T-helper 9 cell (primary cell): ENCODE data around the gene STK10.
"Not testable (repeated sequence)": the region's sequence is repeated elsewhere in the genome, so short reads cannot be mapped to it uniquely, and the experiment has no call there.

Experiments
- DNase-seq: peaks from one replicate; pipeline ENCODE4 v3.0.0-alpha.2; 2020

STK10 gene

DNA sequence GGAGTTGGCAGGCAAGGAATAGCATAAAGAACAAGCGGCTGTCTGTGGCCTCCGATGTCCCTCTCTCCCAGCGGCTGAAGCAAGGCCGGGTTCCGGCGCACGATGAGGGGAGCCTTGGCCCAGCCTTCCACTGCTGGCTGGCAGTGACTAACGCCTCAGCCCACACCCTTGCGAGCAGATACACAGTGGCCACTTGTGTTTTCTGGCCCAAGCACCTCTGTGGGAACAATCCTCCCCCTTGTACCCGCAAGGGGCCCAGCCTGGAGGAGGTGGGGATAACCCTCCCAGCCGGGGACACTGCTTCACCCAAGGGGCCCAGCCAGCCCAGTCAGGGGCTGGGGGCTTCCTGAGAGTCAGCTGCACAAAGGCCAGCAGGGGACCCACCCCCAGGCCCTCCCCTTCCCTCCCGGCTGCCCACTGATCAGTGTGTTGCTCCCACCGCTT is 23.2 kb downstream of the STK10 start:
- no peak for DNase-seq

DNA sequence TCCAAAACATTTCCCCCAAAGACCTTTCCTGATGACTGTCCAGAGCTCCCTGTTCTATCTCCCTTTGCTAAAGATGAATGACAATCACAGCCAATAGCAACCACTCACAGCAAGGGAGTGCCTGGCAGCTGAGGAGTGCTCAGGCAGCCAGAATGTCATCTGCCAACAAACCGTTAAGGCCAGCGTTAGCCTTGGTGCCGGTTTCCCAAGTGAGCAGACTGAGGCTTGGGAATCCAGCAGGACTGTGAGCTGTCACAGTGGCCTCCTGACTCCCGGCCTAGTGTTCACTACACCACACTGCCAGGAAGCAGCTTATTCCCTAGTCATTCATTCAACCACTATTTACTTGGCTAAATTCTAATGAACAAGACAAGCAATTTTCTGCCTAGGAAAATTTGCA is 24.7 kb downstream of the STK10 start:
- DNase-seq: no peak

DNA sequence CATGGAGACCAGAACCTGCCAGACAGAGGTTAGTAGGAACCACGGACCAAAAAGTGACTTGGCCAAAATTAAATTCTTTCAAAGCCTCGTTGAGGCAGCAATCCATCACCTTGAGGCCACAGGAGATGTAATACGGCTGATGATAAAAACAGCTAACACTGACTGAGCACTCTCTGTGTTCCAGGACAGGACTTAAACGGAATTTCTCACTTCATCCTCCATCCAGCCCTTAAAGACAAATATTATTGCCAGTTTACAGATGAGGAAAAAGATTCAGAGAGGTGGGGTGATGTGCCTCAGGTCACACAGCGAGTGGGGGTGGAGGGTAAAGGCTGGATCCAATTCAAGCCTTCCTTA is 25.1 kb downstream of the STK10 start:
- DNase-seq: no peak

DNA sequence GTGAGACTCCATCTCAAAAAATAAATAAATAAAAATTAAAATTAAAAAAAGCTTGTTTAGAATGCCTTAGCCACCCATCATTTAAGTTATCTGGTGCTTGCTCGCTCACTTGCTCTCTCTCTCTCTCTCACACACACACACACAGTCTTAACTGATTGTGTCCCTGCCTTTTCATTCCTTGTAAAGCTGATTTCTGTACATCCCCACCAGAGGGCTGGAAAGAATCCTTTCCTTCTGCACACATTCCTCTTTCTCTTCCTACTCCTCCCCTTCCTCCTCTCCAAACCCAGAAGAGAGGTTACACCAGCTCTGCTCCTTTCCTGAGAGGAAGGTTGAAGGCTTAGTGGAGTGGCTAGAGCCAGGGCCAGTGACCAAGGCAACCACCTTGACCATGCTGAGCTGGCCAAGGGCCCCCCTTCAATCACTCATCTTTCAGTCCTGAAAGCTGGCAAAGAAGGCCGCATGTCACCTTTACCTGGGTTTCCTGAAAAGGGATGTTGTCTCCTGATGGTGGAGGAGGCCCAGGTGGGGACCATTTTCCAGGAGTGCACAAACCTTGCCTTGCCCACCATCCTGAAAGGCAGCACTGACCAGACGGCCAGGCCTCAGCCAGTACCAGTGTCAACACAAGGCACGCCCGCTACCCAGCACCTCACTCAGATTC is 25.6 kb downstream of the STK10 start:
- DNase-seq: no peak

DNA sequence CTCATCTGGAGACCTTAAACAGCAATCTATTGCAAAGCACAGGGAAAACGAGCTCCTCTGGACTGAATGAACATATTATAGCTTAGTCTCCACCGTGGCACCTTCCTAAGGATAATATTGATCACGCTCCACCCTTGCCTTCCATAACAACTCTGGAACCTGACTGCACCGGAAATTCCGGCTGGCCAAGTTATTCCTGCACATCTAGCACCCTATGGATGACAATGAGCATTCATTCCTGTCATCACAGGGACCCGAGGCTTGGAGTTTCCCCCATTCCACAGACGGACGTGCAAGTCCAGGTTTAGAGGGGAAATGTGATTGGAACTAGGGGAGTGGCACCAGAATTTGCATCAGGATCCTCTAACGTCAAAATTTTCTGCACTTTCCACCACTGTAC is 27.5 kb downstream of the STK10 start:
- DNase-seq: no peak

DNA sequence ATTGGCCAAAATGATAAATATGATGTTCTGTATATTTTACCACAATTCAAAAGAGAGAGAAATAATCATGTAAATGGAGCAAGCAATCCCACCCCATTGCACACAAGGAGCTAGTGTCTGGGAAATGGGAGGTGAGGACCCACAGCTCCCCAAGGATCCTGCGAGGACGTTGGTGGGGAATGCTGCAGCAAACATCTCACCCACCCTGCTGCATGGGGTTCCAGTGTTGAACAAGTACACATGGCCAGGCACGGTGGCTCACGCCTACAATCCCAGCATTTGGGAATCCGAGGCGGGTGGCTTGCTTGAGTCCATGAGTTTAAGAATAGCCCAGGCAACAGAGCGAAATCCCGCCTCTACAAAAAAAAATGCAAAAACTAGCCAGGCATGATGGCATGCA is 29.0 kb downstream of the STK10 start:
- no peak for DNase-seq

DNA sequence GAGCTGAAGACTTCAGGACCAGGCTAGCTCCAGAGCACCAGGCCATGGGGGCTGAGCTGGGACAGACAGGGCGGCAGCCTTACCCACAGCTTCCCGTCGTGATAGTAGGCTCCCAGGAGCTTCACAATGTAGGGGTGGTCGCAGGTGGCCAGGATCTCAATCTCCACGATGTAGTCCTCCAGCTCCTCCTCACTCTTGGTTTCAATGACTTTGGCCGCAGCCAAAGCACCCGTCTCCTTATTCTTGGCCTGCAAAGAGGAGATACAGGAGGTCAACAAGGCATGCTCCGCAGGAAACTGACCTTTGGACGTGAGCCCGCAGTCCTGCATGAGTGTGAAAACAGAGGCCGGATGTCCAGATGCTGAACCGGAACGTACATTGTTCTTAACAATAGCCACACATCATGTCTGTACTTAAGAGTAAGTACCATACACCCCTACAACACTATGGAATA is 31.5 kb downstream of the STK10 start:
- no peak for DNase-seq

DNA sequence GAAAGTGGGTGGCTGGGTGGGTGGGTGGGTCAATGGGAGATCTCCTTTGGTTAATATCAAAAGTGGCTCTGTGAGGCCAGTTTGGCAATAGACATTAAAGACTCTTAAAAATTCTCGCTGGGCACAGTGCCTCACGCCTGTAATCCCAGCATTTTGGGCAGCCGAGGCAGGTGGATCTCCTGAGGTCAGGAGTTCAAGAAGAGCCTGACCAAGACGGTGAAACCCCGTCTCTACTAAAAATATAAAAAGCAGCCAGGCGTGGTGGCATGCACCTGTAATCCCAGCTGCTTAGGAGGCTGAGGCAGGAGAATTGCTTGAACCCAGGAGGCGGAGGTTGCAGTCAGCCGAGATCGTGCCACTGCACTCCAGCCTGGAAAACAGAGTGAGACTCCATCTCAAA is 32.9 kb downstream of the STK10 start:
- not testable (repeated sequence) for DNase-seq

DNA sequence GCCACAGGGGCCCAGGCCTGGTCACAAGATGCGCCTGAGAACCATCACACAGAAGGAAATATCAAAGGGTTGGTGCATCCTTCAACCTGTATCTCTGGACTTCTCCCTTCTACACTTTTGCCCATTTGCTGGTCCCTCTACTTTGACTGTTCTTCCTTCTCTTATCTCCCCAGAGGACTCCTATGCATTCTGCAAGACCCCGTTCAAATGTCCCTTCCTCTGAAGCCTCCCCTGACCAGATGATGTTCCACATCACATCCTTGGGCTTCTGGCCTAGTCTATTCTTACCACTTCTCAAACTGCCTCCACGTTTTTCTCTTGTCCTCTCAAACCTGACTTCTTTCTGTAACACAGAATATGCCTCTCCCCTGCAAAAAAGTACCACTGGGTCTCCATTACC is 34.3 kb downstream of the STK10 start:
- no peak for DNase-seq

DNA sequence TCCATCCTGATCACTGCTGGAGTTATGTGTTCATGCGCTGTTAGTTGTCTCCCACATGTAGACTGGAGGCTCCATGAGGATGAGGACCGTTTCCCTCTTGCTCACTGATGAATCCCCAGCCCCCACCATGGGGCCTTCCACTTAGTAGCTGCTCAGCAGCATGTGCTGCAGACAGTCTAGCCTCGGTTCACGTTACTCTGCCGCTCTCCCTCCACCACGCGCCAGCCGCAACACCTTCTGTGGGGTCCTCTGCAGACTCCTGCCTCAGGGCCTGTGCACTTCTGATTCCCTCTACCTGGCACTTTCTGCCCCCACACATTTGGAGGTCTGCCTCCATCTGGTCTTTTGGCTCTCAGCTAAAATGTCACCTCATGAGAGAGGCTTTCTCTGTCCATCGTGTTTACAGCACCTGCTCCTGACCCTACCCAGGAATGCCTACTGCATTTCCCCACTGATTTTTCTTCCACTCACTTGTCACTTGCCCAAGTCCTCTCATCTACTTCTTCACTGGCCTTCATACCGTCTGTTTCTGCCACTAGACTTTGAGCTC is 36.3 kb downstream of the STK10 start:
- DNase-seq: no peak

DNA sequence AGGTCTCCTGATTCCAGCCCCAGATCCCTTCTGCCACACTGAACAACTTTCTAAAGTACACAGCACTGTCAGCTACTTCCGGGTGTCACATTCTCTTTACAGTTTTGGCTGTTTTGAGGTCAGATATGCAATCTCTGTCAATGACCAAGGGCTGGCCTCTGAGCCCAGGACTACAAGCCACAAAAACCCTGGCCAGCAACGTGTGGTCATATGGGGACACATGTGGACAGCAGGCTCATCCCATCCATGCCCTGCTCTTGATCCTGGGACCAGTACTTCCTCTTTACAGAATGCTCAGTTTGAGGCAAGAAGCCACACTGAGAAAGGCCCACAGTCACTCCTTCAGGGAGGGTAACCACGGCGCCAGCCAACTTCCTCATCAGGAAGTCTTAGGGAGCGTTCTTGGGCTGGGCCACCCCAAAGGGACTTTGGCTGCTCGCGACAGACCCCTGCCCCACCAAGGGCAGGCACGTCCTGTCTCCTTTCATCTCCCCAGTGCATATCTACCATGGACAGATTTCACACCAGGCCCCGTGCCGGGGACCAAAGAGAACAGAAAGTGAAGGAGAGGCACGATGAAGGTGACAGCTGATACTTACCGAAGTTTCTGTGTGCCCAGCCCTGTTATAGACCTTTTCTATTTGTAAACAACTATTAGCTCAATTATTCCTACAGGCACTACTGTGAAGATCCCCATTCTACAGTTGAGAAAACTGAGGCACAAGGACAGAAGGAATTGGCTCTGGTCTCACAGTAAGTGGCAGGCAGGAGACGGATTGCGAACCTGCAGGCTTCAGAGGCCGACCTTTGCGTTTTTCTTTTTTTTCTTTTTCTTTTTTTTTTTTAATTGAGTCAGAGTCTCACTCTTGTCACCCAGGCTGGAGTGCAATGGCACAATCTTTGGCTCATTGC is 37.3 kb downstream of the STK10 start:
- DNase-seq: no peak

DNA sequence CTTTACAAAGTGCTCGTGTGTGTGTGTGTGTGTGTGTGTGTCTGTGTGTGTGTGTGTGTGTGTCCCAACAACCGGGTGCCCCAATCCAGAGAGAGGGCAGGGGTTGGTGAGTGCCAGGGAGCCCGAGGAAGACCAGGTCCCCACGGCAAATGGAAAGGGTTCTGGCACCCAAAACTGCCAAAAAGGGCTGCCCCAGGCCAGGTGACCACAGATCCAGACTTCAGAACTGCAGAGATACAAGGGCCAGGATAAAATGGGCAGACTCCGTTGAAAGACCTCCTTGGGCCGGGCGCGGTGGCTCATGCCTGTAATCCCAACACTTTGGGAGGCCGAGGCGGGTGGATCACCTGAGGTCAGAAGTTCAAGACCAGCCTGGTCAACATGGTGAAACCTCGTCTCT is 38.5 kb downstream of the STK10 start:
- DNase-seq: not testable (repeated sequence)

DNA sequence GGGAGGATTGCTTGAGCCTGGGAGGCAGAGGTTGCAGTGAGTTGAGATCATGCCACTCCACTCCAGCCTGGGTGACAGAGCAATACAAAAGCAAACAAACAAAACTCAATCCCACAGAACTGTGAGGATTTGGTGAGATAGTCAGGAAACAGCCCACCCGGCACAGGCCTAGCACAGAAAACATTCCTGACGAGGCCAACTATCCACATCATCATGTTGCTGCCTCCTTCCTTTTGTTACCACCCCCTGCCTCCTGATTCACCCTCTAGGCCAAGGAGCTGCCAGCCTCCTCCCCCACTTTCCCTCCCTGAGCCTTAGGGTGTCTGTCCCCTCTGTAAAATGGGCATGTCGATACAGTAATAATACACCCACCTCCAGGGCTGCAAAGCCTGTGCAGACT is 39.0 kb downstream of the STK10 start:
- DNase-seq: no peak

DNA sequence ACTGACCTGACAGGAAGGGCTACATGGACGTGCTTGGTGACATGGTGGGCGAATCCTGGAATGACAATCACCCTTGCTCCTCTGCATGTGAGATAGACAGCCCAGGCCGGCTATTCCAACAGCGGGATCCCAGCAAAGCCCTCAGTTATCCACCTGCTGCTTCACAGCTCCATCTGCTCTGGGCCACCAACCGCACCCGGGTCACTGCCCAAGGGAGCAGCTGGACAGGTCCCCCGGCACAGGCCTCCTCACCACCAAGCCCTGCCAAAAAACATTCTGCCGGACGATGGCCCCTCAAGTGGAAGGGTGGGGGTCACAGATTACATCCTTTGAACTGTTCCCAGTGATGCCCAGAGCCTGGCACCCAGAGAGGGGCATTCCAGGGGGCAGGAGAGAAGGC is 39.6 kb downstream of the STK10 start:
- no peak for DNase-seq

DNA sequence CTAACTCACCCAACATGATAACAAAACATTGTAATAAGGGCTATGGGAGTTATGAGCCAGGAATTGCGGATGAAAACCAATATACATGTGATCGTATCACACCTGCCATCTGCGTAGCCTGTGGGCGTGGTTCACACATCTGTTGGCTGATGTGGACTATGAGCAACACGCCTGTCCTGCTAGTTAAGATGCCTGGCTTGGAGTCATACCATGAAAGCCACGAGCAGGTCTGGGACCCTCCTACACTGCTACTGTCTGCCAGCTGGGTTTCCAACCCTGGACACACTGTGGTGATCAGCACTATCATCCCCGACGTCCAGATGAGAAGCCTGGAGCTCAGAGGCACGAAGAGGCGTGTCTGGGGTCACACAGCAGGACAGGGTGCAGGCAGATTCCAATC is 40.2 kb downstream of the STK10 start:
- DNase-seq: no peak

DNA sequence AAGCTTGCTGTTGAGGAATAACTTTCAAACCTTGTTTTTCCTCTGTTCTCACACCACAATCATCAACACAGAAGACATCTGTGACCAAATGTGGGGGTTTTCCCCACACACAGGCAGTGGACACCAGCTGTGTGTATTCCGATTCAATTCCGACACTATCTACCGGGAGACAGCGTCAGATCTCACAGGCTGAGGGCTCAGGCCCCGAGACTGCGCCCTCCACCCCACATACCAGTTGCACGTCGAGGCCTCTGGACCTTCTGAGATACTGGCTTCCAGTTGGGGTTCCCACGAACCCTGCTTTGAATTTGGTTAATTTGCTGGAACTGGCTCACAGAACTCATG is 41.3 kb downstream of the STK10 start:
- DNase-seq: no peak

DNA sequence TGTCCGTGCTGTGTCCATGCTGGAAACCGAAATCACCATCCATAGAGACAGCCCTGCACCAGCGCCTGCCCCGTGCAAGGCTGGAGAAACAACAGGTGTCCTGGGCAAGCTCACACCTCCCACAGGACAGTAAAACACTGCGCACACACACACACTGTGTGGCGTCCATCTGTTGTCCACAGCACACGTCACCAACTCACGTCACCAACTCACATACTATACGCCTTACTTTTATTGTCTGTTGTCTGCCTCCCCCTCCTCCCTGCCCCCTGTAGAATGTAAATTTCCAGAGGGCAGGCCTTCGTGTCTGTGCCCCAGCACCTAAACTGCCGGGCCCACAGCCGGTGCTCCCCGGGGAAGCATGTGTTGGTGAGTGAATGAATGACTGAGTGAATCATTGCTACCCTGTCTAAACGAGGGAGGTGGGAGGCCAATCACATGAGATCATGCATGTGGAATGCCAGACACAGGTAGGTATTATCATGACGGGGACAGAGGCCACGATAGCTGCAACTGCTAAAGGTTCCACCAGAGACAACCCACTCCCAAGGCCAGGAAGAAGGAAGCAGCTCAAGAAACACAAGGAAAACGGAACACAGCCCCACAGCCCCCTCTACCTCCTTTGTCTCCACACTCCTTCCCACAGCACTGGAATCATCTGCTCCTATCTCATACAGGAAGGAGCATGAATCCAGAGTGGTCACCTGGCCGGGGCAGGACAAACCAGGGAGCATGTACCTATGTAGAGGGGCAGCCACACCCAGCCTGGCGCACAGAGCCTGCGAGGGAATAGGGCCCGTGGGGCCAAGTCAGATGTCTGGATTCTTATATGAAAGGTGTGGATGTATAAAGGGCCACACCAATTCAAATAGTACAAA is 41.9 kb downstream of the STK10 start:
- DNase-seq: no peak

DNA sequence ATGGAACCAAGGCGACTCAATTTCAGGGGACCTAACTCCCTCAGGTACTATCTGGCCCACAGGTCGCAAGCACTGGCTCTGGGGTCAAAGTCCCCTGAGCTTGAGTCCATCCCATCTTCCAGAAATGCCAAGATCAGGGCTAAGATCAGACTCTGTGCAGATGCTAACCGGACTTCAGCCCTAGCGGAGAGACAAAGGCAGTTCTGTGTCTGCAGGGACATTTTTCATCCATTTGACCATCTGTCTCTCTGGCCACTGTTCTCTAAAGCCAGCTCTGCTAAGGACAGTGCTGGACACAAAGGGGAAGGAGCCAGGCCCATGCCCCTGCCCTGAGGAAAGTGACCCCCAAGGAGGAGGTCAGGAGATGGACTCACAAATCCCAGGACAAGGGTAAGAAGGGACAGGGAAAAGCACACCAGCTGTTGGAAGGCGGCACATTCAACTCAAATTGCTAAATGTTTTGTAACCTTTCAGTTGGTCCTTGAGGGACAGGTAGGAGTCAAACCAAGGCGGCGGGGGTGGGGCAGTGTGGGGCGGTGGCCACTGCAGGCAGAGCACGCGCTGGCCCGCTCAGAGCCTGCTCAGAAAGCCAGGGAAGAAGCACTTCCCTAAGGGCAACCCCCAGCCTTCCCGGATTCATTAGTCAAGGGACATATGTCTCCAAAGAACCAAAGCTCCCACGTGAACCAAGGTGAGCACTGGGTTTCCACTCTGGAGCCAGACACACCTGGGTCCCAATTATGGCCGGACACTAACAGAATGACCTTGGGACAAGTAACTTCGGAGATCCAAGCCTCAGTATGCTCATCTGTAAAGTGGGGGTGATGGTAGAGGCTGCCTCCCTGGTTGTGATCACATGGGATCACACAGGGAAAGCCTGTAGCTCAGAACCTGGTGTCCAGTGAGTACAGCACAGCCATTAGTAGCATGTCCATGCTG is 42.8 kb downstream of the STK10 start:
- DNase-seq: no peak

DNA sequence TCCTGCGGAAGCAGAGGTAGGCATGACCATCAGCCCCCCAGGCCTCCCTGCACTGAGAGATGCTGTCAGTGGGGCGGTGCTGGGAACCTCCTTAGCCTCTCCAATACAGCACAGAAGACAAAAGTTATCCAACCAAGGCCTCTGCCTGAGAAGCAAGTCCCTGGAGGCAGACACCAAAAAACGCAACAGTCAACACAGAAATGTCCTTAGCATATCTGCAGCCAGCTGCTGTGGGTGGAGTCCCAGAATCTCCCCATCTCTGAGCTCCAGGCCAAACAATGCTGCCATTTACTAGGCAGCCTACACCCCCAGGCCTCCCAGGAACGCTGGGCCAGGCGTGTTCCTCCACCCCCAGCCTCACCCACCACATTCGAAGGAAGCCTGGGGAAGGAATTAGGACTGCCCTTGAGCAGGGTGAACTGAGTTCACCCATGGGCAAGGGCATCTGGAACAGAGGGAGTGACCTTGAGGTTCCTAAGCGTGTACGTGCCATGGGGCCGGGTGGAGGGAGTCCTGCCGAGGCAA is 43.7 kb downstream of the STK10 start:
- no peak for DNase-seq

DNA sequence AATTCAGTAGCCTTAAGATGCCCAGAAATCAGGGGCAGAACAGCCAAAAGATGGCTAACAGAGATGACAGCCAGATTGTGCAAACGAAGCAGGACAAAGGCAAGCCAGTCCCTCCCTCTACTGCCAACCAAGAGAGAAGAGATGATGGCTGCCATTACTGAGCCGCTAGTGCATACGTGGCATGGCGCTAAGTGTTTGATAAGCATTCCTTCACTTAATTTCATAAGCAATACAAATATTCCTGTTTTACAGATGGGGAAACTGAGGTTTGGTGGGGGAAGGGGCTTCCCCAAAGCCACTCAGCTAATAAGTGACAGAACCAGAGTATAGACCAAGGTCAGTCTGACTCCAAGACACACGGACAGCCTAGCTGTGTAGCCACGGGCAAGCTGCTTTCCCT is 44.1 kb downstream of the STK10 start:
- DNase-seq: no peak

DNA sequence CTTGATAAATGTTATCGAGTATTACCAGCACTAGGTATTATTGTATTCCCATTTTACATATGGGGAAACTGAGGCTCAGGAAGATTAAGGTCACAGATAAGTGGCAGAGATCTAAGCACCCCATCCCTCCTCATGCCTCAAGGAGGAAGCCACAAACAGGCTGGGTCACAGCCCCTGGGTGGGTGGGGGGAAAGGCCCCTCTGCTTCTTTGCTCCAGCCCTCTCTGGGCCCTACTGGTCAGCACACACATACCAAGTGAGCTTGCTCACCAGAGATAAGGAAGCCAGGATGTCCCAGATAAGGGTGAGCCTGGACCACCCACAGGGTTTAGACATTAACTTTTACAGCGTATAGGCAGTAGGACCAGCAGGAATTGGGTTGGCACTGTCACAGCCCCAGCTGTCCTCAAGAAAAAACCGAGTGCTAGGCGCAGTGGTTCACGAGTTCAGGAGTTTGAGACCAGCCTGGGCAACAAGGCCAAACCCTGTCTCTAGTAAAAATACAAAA is 45.3 kb downstream of the STK10 start:
- no peak for DNase-seq

DNA sequence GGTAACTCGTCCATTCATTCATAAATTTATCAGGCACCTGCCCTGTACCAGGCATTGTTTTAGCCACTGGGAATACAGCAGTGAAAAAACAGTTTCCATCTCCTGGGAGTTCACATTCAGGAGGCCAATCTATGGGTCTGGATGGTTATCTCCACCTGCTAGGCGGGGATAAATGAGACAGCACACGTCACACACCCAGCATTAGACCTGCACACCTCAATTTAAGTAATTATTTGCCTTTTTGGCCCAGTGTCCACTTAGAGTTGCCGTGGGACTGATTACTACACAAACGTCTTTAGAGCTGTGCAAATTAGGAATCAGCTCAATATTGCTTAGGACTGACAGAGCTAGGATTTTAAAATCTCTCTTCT is 46.1 kb downstream of the STK10 start:
- DNase-seq: no peak
